Keratinocyte (primary cell): ENCODE measurements around the gene MDH2. TPM values are rescaled to one million over a fixed set of nuclear protein-coding genes. Genes with fewer than 3 reads are reported as not detected.
A peak's percentile ranks its signal among the peaks of the same experiment; 100 is the strongest.

Experiments used
- DNase-seq: peaks from one replicate; pipeline ENCODE4 v3.0.0-alpha.2; 2011; ENCODE audit warnings: low read depth, missing footprints, low spot score
- FAIRE-seq: peaks from 2 replicates; lab custom pipeline; 2011; peaks lifted over from hg19 to GRCh38; lab: Jason Lieb, UNC
- H2AFZ ChIP-seq: 2 replicates; pipeline ENCODE4 v1.6.0; 2012; ENCODE audit warnings: low read length, control low read depth, inconsistent platforms; ENCODE audit not compliant: control insufficient read depth
- H3K27ac ChIP-seq: 2 replicates; pipeline ENCODE4 v1.5.1; 2011; ENCODE audit warnings: low read length; ENCODE audit not compliant: control insufficient read depth, insufficient read depth
- H3K27me3 ChIP-seq: 3 replicates; pipeline ENCODE4 v1.6.0; 2011; ENCODE audit warnings: low read length; ENCODE audit not compliant: control insufficient read depth, insufficient read depth; ENCODE audit errors: extremely low read depth
- H3K36me3 ChIP-seq, 2 experiments: 2 replicates in 1 of 2; 3 replicates in 1 of 2; pipeline ENCODE4 v1.5.1; 2011; ENCODE audit warnings: low read length in 2 of 2, mild to moderate bottlenecking in 1 of 2; ENCODE audit not compliant: control insufficient read depth in 2 of 2, insufficient read depth in 2 of 2; ENCODE audit errors: extremely low read depth in 1 of 2
- H3K4me1 ChIP-seq: 3 replicates; pipeline ENCODE4 v1.5.1; 2011; ENCODE audit warnings: low read length; ENCODE audit not compliant: control insufficient read depth, insufficient read depth; ENCODE audit errors: extremely low read depth
- H3K4me2 ChIP-seq: 3 replicates; pipeline ENCODE4 v1.6.0; 2011; ENCODE audit warnings: low read depth, low read length; ENCODE audit not compliant: control insufficient read depth, insufficient read depth; ENCODE audit errors: extremely low read depth
- H3K4me3 ChIP-seq, 3 experiments: fragments of 200-600 bp in 1 of 3; sonication (generic) in 1 of 3; 2 replicates in 2 of 3; 3 replicates in 1 of 3; pipeline ENCODE4 v1.5.1; 2011 to 2016; ENCODE audit warnings: low read length in 3 of 3, mild to moderate bottlenecking in 3 of 3, control low read depth in 2 of 3, inconsistent platforms in 1 of 3, low read depth in 1 of 3, mixed read lengths in 1 of 3, mixed run types in 1 of 3, moderate library complexity in 1 of 3; ENCODE audit not compliant: control insufficient read depth in 2 of 3, insufficient read depth in 2 of 3; ENCODE audit errors: extremely low read depth in 1 of 3
- H3K79me2 ChIP-seq: 2 replicates; pipeline ENCODE4 v1.6.0; 2012; ENCODE audit warnings: low read length; ENCODE audit not compliant: control insufficient read depth, insufficient read depth
- H3K9ac ChIP-seq: 3 replicates; pipeline ENCODE4 v1.6.0; 2011; ENCODE audit warnings: low read length; ENCODE audit not compliant: control insufficient read depth, insufficient read depth; ENCODE audit errors: extremely low read depth
- H3K9me1 ChIP-seq: 3 replicates; pipeline ENCODE4 v1.6.0; 2011; ENCODE audit warnings: low read length; ENCODE audit not compliant: control insufficient read depth, insufficient read depth; ENCODE audit errors: extremely low read depth
- H3K9me3 ChIP-seq: 2 replicates; pipeline ENCODE4 v1.5.1; 2012; ENCODE audit warnings: low read depth, low read length; ENCODE audit not compliant: control insufficient read depth
- H4K20me1 ChIP-seq: 3 replicates; pipeline ENCODE4 v1.6.0; 2011; ENCODE audit warnings: low read length; ENCODE audit not compliant: control insufficient read depth, insufficient read depth; ENCODE audit errors: extremely low read depth
- EZH2 ChIP-seq: IDR thresholded peaks from one replicate; pipeline ENCODE4 v1.6.1; 2012; ENCODE audit warnings: inconsistent platforms, mild to moderate bottlenecking, low read length, moderate library complexity
- dilution Hi-C: fragments of 300-500 bp; cut with MboI; formaldehyde crosslinking; loops from one replicate; pipeline ENCODE4 v1.7.0; 2020; ENCODE audit warnings: low sequenced_read_pairs; ENCODE audit not compliant: extremely low pct_ligation_motif_present
- polyA plus RNA-seq, 5 experiments: library from polyadenylated mRNA; depleted of rRNA in 3 of 5; stranded (reverse) in 3 of 5; stranded (forward) in 1 of 5; unstranded in 1 of 5; fragments of >200 nt; gene quantifications; 1 replicate in 1 of 5; 2 replicates in 3 of 5; 3 replicates in 1 of 5; pipeline versions ENCODE4 v1.2.1 to v1.2.3, GENCODE V29; 2011 to 2012; ENCODE audit warnings: missing spikeins in 2 of 5, low read depth in 1 of 5, low replicate concordance in 1 of 5
- TF ChIP-seq, protein P1 (sequence below), 3 experiments: IDR thresholded peaks in 1 of 3; conservative IDR thresholded peaks in 1 of 3; optimal IDR thresholded peaks in 1 of 3; 2 replicates in 2 of 3; 3 replicates in 1 of 3; pipeline versions ENCODE3 to v1.5.1; 2011; ENCODE audit warnings: low read length in 3 of 3, mild to moderate bottlenecking in 3 of 3, moderate library complexity in 2 of 3, control low read depth in 1 of 3, inconsistent platforms in 1 of 3; ENCODE audit not compliant: insufficient read depth in 2 of 3; ENCODE audit errors: extremely low read depth in 1 of 3

The MDH2 gene
- polyA plus RNA-seq, 1 donor (not counting 4 experiments of a cell fraction or from before 2014, with no cell fraction given) = 156 TPM

DNA sequence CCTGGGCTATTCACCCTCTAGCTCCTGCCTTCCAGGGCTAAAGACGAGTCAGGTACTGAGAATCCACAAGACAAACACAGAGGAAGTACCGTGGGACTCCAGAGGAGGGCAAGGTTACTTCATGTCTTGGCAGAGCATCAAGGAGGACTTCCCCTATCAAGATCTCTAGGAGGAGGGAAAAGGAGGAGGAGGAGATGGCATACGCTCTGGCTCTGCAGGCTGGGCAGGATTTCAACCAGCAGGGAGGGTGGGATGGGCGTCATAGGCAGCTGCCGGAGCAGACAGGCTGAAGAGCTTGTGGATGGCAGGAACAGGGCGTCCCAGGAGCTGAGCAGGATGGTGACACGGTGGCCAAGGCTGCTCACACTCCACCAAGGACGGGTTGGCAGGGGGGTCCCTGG, 21.3 kb downstream of the MDH2 start:
- H3K9ac ChIP-seq = no peak overlapping the region
- H3K4me3 ChIP-seq = no peak overlapping the region

DNA sequence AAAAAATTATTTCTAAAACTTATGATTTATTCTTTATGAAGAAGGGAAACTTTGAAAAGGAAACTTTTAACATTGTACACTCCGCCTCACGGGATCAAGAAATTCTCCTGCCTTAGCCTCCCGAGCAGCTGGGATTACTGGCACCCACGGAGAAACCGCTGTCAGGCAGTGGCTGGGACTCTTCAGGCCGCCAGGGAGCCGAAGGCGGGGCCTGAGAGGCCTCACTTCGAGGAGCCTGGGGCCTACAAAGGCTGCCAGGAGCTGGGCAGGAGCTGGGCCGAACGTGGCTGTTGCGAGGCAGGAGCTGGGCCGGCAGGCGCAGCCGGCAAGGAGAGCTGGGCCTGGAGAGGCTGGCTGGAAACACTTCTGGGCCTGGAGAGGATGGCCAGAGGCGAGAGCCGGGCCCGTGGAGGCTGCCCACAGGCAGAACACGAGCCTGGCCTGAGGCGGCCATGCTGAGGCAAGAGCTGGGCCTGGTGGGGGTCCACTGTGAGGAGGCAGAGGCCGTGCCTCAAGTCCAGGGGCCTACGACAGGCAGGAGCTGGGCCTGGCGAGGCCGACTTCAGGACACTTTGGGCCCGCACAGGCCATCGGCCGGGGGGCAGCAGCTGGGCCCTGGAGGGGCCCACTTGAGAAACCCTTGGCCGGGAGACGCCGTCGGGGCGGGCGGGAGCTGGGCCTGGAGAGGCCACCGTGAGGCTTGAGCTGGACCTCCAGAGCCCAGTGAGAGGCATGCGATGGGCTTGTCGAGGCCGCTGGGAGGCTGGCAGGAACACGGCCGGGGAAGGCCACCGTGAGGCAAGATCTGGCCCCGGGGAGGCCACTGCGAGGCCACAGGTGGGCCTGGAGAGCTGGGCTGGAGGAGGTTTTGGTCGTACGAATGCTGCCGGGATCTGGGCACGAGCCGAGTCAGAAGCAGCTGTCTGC, 23.7 kb downstream of the MDH2 start:
- Histone ChIP-seq H3K4me3 (no peak overlapping the region), H3K79me2 (no peaks in the 10 kb centered on the region), H3K9ac (peak overlapping the region; percentile 65), H3K9me1 (no peaks in the 10 kb centered on the region), H4K20me1 (no peaks in the 10 kb centered on the region), H3K27ac (no peak overlapping the region), H3K9me3 (no peaks in the 10 kb centered on the region), H3K27me3 (no peaks in the 10 kb centered on the region), H3K4me2 (no peak overlapping the region), H3K36me3 (peaks cover 0 to 5% of the 10 kb centered on the region in 2 experiments), H3K4me1 (peaks cover 13% of the 10 kb centered on the region), H2AFZ (peak overlapping the region; percentile 71)
- FAIRE-seq (no peak), DNase-seq (no peak)
- TF ChIP-seq, protein P1, sequence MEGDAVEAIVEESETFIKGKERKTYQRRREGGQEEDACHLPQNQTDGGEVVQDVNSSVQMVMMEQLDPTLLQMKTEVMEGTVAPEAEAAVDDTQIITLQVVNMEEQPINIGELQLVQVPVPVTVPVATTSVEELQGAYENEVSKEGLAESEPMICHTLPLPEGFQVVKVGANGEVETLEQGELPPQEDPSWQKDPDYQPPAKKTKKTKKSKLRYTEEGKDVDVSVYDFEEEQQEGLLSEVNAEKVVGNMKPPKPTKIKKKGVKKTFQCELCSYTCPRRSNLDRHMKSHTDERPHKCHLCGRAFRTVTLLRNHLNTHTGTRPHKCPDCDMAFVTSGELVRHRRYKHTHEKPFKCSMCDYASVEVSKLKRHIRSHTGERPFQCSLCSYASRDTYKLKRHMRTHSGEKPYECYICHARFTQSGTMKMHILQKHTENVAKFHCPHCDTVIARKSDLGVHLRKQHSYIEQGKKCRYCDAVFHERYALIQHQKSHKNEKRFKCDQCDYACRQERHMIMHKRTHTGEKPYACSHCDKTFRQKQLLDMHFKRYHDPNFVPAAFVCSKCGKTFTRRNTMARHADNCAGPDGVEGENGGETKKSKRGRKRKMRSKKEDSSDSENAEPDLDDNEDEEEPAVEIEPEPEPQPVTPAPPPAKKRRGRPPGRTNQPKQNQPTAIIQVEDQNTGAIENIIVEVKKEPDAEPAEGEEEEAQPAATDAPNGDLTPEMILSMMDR (optimal IDR thresholded peaks at IDR 0.05 in 1 of 3, IDR thresholded peaks at IDR 0.05 in 1 of 3, conservative IDR thresholded peaks at IDR 0.05 in 1 of 3; ENCODE audit: extremely low read depth in 1 of 3, insufficient read depth in 2 of 3, low read length in 3 of 3) = no peak
- TF ChIP-seq EZH2 = no peak
- dilution Hi-C loops = no loop called here

More for the DNA sequence above, 21.3 kb downstream of the MDH2 start:
- FAIRE-seq (peak; percentile 100), DNase-seq (peak; percentile 88)
- TF ChIP-seq, protein P1 (optimal IDR thresholded peaks at IDR 0.05 in 1 of 3, IDR thresholded peaks at IDR 0.05 in 1 of 3, conservative IDR thresholded peaks at IDR 0.05 in 1 of 3; ENCODE audit: extremely low read depth in 1 of 3, insufficient read depth in 2 of 3, low read length in 3 of 3) = peak; percentile 62 to 81 (median 78)
- no peak for TF ChIP-seq EZH2
- no peak overlapping the region for H3K27ac ChIP-seq
- H3K4me1 ChIP-seq = peaks cover 9% of the 10 kb centered on the region
- no peaks in the 10 kb centered on the region for H4K20me1 ChIP-seq
- no peak overlapping the region for H2AFZ ChIP-seq
- peaks cover 16 to 21% of the 10 kb centered on the region in 2 experiments for H3K36me3 ChIP-seq
- no peaks in the 10 kb centered on the region for H3K9me1 ChIP-seq
- no peaks in the 10 kb centered on the region for H3K9me3 ChIP-seq
- no peaks in the 10 kb centered on the region for H3K27me3 ChIP-seq
- H3K79me2 ChIP-seq = no peaks in the 10 kb centered on the region
- dilution Hi-C loops = no loop called here
- no peak overlapping the region for H3K4me2 ChIP-seq
